Esophagus squamous epithelium (tissue), 4 donors: ENCODE results near the gene DOCK8.

Source experiments
- CTCF ChIP-seq, 6 experiments: fragments of 450-650 bp in 4 of 6; fragments of 200-600 bp in 2 of 6; sonication (generic) in 2 of 6; IDR thresholded peaks; one replicate each; pipeline ENCODE4 v1.5.1; 2016 to 2019; ENCODE audit warnings: antibody characterized with exemption in 6 of 6, mild to moderate bottlenecking in 4 of 6, moderate library complexity in 4 of 6
- POLR2A ChIP-seq, 4 donors: fragments of 450-650 bp; IDR thresholded peaks; one replicate each; pipeline ENCODE4 v1.6.1; 2017; ENCODE audit warnings: antibody characterized with exemption in 4 of 4, mild to moderate bottlenecking in 4 of 4, moderate library complexity in 3 of 4

- TF ChIP-seq CTCF (IDR thresholded peaks at IDR 0.05) (no peak), POLR2A (IDR thresholded peaks at IDR 0.05) (no peak)
These were observed 271.5 kb downstream of the DOCK8 start for GRCh38 chr9:486156-486555.
